Activated CD8-positive, alpha-beta memory T cell treated with anti-CD3 and anti-CD28 coated beads, Interleukin-2, amount 50 U/mL, for 1 hour (primary cell): Measurements from ENCODE around the gene BMP7.

Source experiments
- DNase-seq: peaks from one replicate; pipeline ENCODE4 v3.0.0-alpha.2; 2020; ENCODE audit errors: extremely low read depth

BMP7 gene

DNA sequence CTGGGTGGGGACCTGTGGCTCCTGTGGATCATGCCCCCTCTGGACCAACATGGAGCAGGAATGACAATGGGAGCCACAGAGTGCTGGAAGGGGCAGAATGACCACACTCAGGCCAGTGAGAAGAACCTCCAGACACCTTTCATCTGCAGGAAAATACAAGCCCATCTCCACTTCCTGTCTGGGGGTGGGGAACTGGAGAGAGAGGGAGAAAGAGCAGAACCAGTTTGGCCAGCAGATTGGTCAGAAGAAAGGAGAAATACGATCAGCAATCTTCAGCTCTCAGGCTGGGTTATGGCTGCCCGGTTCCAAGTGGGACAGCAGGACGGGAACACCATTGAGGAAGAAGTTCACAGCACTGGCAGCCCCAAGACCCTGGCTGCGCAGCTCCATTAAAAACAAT lies 37.0 kb downstream of the BMP7 start:
- DNase-seq: no peak

GRCh38 chr20:57225830-57226229 lies 40.6 kb downstream of the BMP7 start:
- DNase-seq: no peak

GRCh38 chr20:57225197-57225733 lies 41.2 kb downstream of the BMP7 start:
- DNase-seq: no peak

GRCh38 chr20:57224641-57225138 lies 41.8 kb downstream of the BMP7 start:
- DNase-seq: no peak

- no peak for DNase-seq
Measured at GRCh38 chr20:57223648-57224489, 42.6 kb downstream of the BMP7 start.

DNA sequence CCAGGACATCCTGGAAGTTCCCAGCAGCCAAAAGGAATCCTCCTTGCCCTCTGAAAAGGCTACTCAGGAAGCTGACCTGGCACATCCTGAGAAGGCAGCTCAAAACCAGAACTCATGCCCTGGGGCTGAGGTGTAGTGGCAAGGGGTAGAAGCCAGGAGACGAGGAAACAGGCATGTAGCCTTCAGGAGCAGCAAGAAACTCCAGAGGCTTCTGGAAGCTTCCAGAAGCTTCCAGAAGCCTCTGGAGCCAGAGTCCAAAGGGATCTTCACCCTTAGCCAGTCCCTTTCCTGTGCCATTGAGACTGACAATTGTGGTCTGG lies 43.9 kb downstream of the BMP7 start:
- DNase-seq: no peak

- DNase-seq: no peak
Measured at GRCh38 chr20:57221916-57222630, 44.4 kb downstream of the BMP7 start.

GRCh38 chr20:57220337-57221145 lies 45.9 kb downstream of the BMP7 start:
- no peak for DNase-seq

- DNase-seq: no peak
Measured at GRCh38 chr20:57219071-57219677, 47.3 kb downstream of the BMP7 start.

- DNase-seq: no peak
Measured at GRCh38 chr20:57218489-57218888, 48.0 kb downstream of the BMP7 start.

DNA sequence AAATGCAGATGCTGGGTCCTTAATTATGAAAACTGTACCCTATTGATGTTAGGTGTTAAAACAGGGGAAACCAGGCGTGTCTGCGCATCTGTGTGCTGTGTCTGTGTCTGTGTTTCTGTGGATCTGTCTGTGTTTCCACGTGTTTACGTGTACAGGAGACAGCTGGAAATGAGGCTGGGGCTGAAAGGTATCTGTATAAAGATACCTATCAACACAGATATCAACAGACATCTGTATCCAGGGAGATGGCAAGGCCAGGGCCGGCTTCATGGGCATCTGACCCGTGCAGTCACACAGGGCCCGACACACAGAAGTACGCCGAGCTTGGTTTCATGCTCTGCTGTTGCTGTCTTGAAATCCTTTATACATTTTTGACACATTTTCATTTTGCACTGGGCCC lies 48.6 kb downstream of the BMP7 start:
- no peak for DNase-seq

DNA sequence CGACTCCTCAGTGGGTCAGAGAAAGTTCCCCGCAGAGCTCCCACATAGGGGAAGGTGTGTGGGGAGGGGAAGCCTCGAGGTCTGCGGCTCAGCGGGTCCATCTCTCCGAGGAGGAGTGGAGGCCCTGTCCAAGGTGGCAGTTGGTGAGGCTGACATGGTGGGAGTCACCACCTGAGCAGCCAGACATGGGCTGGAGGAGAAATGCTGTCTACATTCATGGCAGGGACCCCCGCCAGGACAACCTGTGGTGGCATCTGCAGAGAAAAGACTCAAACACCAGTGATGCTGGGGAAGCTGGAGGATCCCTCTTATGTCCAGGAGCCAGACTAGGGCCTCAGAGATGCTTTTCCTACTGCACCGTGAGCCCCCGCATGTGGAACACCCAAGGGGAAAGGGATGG lies 49.8 kb downstream of the BMP7 start:
- DNase-seq: no peak

DNA sequence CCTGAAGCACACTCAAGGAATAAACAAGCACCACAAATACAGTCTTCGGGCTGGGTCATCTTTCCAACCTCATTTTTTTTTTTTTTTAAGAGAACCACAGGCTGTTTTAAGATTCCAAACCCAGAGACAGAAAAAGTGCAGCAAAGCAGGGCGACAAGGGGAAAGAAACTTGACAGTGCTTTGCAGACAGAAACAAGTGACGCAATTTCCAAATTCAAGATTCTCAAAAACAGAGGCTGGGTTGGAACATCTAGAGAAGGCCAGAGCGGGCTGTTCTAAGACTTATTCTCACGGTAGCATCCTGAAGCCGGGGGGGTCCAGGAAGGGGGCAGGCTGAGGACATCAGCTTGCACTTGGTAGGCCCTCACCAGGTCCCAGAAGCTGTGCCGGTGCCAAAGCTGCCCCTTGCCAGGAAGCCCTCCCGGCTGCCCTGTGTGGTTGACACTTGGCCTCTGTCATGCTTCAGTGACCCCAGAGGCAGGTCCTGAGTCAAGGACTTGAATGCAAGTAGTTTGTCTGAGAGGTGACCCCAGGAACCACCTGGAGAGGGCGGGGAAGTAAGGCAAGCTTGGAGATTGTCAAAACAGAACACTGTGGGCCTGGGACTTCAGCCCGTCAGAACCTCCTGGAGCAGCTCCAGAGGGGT lies 50.5 kb downstream of the BMP7 start:
- DNase-seq: no peak

DNA sequence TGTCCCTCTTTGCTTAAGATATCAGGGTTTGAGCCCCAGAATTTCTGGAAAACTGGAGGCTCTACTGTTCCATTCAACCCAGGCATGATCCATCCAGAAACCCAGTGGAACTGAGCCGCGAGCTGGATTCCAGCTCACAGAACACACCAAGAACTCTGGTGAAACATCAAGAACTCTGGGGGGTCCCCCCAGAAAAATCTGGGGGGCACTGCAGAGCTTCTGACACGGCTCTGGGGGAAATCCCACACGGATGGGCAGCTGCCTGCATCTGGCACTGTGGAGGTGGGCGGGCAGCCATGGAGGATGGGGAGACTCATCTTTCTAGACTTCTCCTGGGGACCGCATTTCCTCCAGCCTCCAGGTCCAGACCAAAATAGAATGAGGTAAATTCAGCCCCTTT lies 51.0 kb downstream of the BMP7 start:
- no peak for DNase-seq

DNA sequence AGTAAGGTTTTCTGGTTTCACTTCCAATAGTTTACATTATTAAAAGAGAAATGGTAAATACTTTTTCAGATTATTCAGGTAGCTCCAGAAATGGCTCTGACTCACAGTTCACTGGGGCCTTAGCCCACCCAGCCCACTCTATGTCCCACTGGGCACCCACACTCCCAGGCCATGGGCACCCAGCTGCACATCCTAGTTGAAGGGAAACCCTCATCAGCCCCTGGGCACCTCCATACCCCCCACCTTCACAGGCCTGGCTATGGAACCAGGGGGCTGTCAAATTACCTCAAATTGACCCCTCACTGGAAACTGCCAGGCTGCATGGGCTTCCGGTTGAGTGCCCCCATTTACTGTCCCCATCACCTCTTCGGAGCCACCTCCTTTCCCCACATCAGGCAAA lies 51.5 kb downstream of the BMP7 start:
- DNase-seq: no peak

- no peak for DNase-seq
Measured at GRCh38 chr20:57214427-57214826, 52.0 kb downstream of the BMP7 start.

- DNase-seq: no peak
Measured at GRCh38 chr20:57213924-57214323, 52.5 kb downstream of the BMP7 start.

- DNase-seq: no peak
Measured at GRCh38 chr20:57213291-57213690, 53.1 kb downstream of the BMP7 start.

DNA sequence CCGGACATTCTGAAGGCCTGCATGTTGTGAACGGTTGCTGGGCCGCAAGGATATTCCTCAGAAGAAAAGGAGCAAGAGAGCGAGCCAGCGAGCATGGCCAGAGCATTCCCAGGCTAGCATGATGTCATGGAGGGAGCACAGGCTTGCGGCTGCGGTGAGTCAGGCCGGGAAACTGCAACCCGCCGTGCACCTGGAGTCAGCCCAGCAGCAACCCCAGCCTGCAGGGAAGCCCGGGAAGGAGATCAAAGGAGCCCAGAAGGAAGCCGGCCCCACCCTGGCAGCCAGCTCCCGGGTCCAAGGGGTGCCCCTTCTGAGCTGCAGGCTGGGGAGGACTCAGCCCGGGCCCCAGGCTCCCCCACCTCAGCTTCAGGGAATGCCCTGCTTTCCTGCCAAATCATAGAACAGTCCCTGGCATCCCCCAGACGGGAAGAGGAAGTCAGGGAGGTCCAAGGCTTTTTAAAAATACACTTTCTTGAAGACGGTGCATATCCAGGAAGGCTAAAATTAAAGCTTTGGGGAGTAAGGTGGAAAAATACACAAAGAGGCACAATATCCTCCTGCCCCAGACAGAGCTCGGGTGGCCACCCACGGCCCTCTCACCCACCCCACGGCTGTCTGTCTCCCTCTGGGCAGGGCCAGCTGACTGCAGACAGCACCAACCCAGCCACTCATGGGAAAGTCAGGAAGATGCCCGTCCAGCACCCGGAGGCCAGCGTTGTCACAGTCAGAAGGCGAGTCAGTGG lies 53.7 kb downstream of the BMP7 start:
- DNase-seq: no peak

DNA sequence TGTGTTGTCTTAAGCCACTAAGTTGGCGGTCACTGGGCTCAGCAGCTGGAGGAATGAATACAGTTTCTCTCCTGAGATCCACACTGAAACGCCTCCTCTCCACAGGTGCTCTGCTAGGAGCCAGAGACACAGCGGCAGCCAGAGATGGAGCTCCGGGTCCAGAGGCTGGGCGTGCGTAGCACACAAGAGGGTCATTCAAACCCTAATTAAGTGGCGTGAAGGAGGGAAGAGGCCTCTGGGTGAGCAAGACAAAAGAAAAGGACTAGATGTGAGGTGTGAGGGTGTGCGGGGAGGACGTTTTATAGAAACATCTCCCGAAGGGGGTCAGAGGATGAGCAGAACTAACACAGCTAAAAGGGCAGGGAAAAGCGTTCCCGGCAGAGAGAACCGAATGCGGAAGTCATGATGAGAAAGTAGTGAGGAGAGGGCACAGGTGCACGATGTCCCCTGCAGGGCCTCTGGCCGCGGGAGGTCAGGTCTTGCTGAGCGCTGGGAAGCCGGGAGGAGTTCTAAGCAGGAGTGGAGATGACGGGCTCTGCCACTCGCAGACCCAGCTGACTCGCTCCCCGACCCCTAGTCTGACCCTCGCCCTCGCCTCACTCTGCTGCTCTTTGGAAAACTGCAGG lies 54.4 kb downstream of the BMP7 start:
- DNase-seq: no peak
